Astrocyte (in vitro differentiated cells and primary cell): ENCODE data around the gene SLCO2A1. TPM values are rescaled to one million over a fixed set of nuclear protein-coding genes. Genes with fewer than 3 reads are reported as not detected.

Experiments used
- DNase-seq: peaks from one replicate; pipeline ENCODE4 v3.0.0-alpha.2; 2010; ENCODE audit warnings: low read depth
- FAIRE-seq: peaks from 2 replicates; lab custom pipeline; 2011; peaks lifted over from hg19 to GRCh38; lab: Jason Lieb, UNC
- H2AFZ ChIP-seq: 2 replicates; pipeline ENCODE4 v1.6.0; 2012; ENCODE audit warnings: low read depth, low read length, inconsistent platforms
- H3K27ac ChIP-seq: 2 replicates; pipeline ENCODE4 v1.5.1; 2011; ENCODE audit warnings: low read depth, low read length, inconsistent platforms
- H3K27me3 ChIP-seq: 2 replicates; pipeline ENCODE4 v1.6.0; 2011; ENCODE audit warnings: low read length, inconsistent platforms; ENCODE audit not compliant: insufficient read depth
- H3K36me3 ChIP-seq: 2 replicates; pipeline ENCODE4 v1.5.1; 2011; ENCODE audit warnings: low read length, inconsistent platforms; ENCODE audit not compliant: insufficient read depth
- H3K4me1 ChIP-seq: 2 replicates; pipeline ENCODE4 v1.5.1; 2011; ENCODE audit warnings: low read length, inconsistent platforms; ENCODE audit not compliant: insufficient read depth
- H3K4me2 ChIP-seq: 2 replicates; pipeline ENCODE4 v1.6.0; 2012; ENCODE audit warnings: low read length, inconsistent platforms
- H3K4me3 ChIP-seq: 2 replicates; pipeline ENCODE4 v1.5.1; 2011; ENCODE audit warnings: low read depth, mild to moderate bottlenecking, low read length, inconsistent platforms; ENCODE audit not compliant: insufficient read depth
- H3K79me2 ChIP-seq: 2 replicates; pipeline ENCODE4 v1.6.0; 2012; ENCODE audit warnings: mild to moderate bottlenecking, low read length, inconsistent platforms; ENCODE audit not compliant: insufficient read depth
- H3K9ac ChIP-seq: 2 replicates; pipeline ENCODE4 v1.6.0; 2012; ENCODE audit warnings: mild to moderate bottlenecking, low read length, inconsistent platforms
- H3K9me3 ChIP-seq: 2 replicates; pipeline ENCODE4 v1.5.1; 2012; ENCODE audit warnings: low read depth, mild to moderate bottlenecking, low read length, inconsistent platforms; ENCODE audit not compliant: insufficient read depth
- H4K20me1 ChIP-seq: 2 replicates; pipeline ENCODE4 v1.6.0; 2012; ENCODE audit warnings: low read length, inconsistent platforms; ENCODE audit not compliant: insufficient read depth
- H3K27ac Mint-ChIP-seq: one replicate; pipeline ENCODE4 v1.8.0; 2021; ENCODE audit warnings: mild to moderate bottlenecking, mixed read lengths; ENCODE audit not compliant: unreplicated experiment
- H3K27me3 Mint-ChIP-seq: one replicate; pipeline ENCODE4 v1.8.0; 2021; ENCODE audit warnings: low read depth, mixed read lengths; ENCODE audit not compliant: unreplicated experiment
- H3K36me3 Mint-ChIP-seq: one replicate; pipeline ENCODE4 v1.8.0; 2021; ENCODE audit warnings: low read depth, mixed read lengths; ENCODE audit not compliant: unreplicated experiment
- H3K4me1 Mint-ChIP-seq: one replicate; pipeline ENCODE4 v1.8.0; 2021; ENCODE audit warnings: low read depth, mixed read lengths; ENCODE audit not compliant: unreplicated experiment
- H3K4me3 Mint-ChIP-seq: one replicate; pipeline ENCODE4 v1.8.0; 2021; ENCODE audit warnings: mild to moderate bottlenecking, moderate library complexity, mixed read lengths; ENCODE audit not compliant: unreplicated experiment
- H3K9me3 Mint-ChIP-seq: one replicate; pipeline ENCODE4 v1.8.0; 2021; ENCODE audit warnings: mild to moderate bottlenecking, mixed read lengths; ENCODE audit not compliant: unreplicated experiment
- CTCF ChIP-seq: IDR thresholded peaks from 2 replicates; pipeline ENCODE4 v1.5.1; 2011; ENCODE audit warnings: low read depth, mild to moderate bottlenecking, inconsistent platforms, low read length, moderate library complexity; ENCODE audit not compliant: insufficient read depth
- EZH2 ChIP-seq: IDR thresholded peaks from 2 replicates; pipeline ENCODE4 v1.6.1; 2012; ENCODE audit warnings: mild to moderate bottlenecking, low read length, inconsistent platforms; ENCODE audit not compliant: insufficient read depth
- total RNA-seq: library from RNA; stranded (reverse); gene quantifications from 2 replicates; pipeline ENCODE4 v1.2.1, GENCODE V29; 2021

The SLCO2A1 gene
- total RNA-seq, 1 donor from 2014 or later = 2.1 TPM

- H3K36me3 Mint-ChIP-seq = no peaks in the 10 kb centered on the region
- no peaks in the 10 kb centered on the region for H3K79me2 ChIP-seq
- peaks cover 16% of the 10 kb centered on the region for H3K9me3 Mint-ChIP-seq
- no peaks in the 10 kb centered on the region for H3K4me1 Mint-ChIP-seq
- FAIRE-seq (no peak), DNase-seq (no peak)
- no peak overlapping the region for H3K27ac ChIP-seq
- no peak overlapping the region for H3K4me2 ChIP-seq
- no peaks in the 10 kb centered on the region for H3K4me1 ChIP-seq
- no peak for TF ChIP-seq CTCF
- TF ChIP-seq EZH2 = no peak
- no peak overlapping the region for H3K27ac Mint-ChIP-seq
- H3K36me3 ChIP-seq = no peaks in the 10 kb centered on the region
- no peak overlapping the region for H3K4me3 Mint-ChIP-seq
- no peaks in the 10 kb centered on the region for H4K20me1 ChIP-seq
- peaks cover 6% of the 10 kb centered on the region for H3K9me3 ChIP-seq
- H3K9ac ChIP-seq = no peak overlapping the region
- no peak overlapping the region for H3K4me3 ChIP-seq
- peaks cover 2% of the 10 kb centered on the region for H3K27me3 ChIP-seq
- peaks cover 16% of the 10 kb centered on the region for H3K27me3 Mint-ChIP-seq
- H2AFZ ChIP-seq = no peak overlapping the region
These were observed 46.1 kb upstream of the SLCO2A1 start for GRCh38 chr3:134075846-134076245.

GRCh38 chr3:134075568-134075825, 45.8 kb upstream of the SLCO2A1 start:
- H3K9me3 ChIP-seq = peaks cover 4% of the 10 kb centered on the region
- Mint-ChIP-seq H3K4me1 (no peaks in the 10 kb centered on the region), H3K27me3 (peaks cover 16% of the 10 kb centered on the region), H3K9me3 (peaks cover 16% of the 10 kb centered on the region), H3K27ac (no peak overlapping the region), H3K4me3 (no peak overlapping the region), H3K36me3 (no peaks in the 10 kb centered on the region)
- no peaks in the 10 kb centered on the region for H4K20me1 ChIP-seq
- no peak overlapping the region for H2AFZ ChIP-seq
- no peak overlapping the region for H3K4me3 ChIP-seq
- H3K4me2 ChIP-seq = no peak overlapping the region
- H3K27ac ChIP-seq = no peak overlapping the region
- no peaks in the 10 kb centered on the region for H3K79me2 ChIP-seq
- no peaks in the 10 kb centered on the region for H3K36me3 ChIP-seq
- no peak for DNase-seq
- TF ChIP-seq EZH2 (no peak), CTCF (no peak)
- peaks cover 2% of the 10 kb centered on the region for H3K27me3 ChIP-seq
- no peaks in the 10 kb centered on the region for H3K4me1 ChIP-seq
- FAIRE-seq = no peak
- no peak overlapping the region for H3K9ac ChIP-seq

- Mint-ChIP-seq H3K27me3 (peaks cover 16% of the 10 kb centered on the region), H3K4me3 (no peak overlapping the region), H3K27ac (no peak overlapping the region), H3K36me3 (no peaks in the 10 kb centered on the region), H3K9me3 (peaks cover 16% of the 10 kb centered on the region), H3K4me1 (no peaks in the 10 kb centered on the region)
- Histone ChIP-seq H3K9ac (no peak overlapping the region), H4K20me1 (no peaks in the 10 kb centered on the region), H3K4me2 (no peak overlapping the region), H3K27me3 (peaks cover 2% of the 10 kb centered on the region), H3K79me2 (no peaks in the 10 kb centered on the region), H3K4me1 (no peaks in the 10 kb centered on the region), H3K36me3 (no peaks in the 10 kb centered on the region), H3K9me3 (peaks cover 4% of the 10 kb centered on the region), H3K4me3 (no peak overlapping the region), H3K27ac (no peak overlapping the region), H2AFZ (no peak overlapping the region)
- FAIRE-seq = no peak
- no peak for TF ChIP-seq EZH2
- no peak for TF ChIP-seq CTCF
- no peak for DNase-seq
These were observed 45.3 kb upstream of the SLCO2A1 start for GRCh38 chr3:134074790-134075567.
